Left lung (tissue), 10 donors: ENCODE data around the gene GDF2. TPM values are rescaled to one million over a fixed set of nuclear protein-coding genes. Genes with fewer than 3 reads are reported as not detected.

Experiments
- ATAC-seq: fragments of 200-7000 bp; cut with Tn5 transposase; one replicate; pipeline ENCODE4 v1.9.1; 2020; ENCODE audit warnings: moderate library complexity
- DNase-seq, 4 donors: peaks; one replicate each; pipeline ENCODE4 v3.0.0-alpha.2; 2013 to 2020
- H3K27ac ChIP-seq, 2 donors: fragments of 200-600 bp; sonication (generic) in 1 of 2; one replicate each; pipeline versions ENCODE4 v1.5.0 to v1.8.0; 2020 to 2021
- H3K27me3 ChIP-seq, 2 donors: fragments of 200-600 bp; sonication (generic) in 1 of 2; one replicate each; pipeline versions ENCODE4 v1.5.0 to v1.8.0; 2020 to 2021
- H3K36me3 ChIP-seq, 2 donors: fragments of 200-600 bp; sonication (generic) in 1 of 2; one replicate each; pipeline versions ENCODE4 v1.5.0 to v1.8.0; 2020 to 2021
- H3K4me1 ChIP-seq, 2 donors: fragments of 200-600 bp; one replicate each; pipeline ENCODE4 v1.8.0; 2021
- H3K4me3 ChIP-seq, 2 donors: fragments of 200-600 bp; sonication (generic) in 1 of 2; one replicate each; pipeline versions ENCODE4 v1.5.0 to v1.8.0; 2020 to 2021; ENCODE audit warnings: mild to moderate bottlenecking in 1 of 2
- H3K9me3 ChIP-seq, 2 donors: fragments of 200-600 bp; sonication (generic) in 1 of 2; one replicate each; pipeline versions ENCODE4 v1.5.0 to v1.8.0; 2020 to 2021
- CTCF ChIP-seq, 2 donors: fragments of 200-600 bp; sonication (generic) in 1 of 2; IDR thresholded peaks; one replicate each; pipeline versions ENCODE4 v1.5.0 to v1.8.0; 2021; ENCODE audit warnings: antibody characterized with exemption in 2 of 2
- intact Hi-C, 2 donors: fragments of 100-400 bp; cut with DNase I; formaldehyde crosslinking; loops; one replicate each; pipeline versions ENCODE4 v1.11.2 to v1.14.2; 2022
- polyA plus RNA-seq, 6 donors: library from polyadenylated mRNA; unstranded; fragments of 120-200 nt; gene quantifications; one replicate each; pipeline ENCODE4 v1.2.1, GENCODE V29; 2013; ENCODE audit not compliant: insufficient read length in 6 of 6
- total RNA-seq, 2 donors: library from RNA; stranded (reverse); fragmentation: NEBNext Ultra II Directional; extraction: Animal tissue kit (Norgen Biotek cat#: 25700); gene quantifications; one replicate each; pipeline ENCODE4 v1.2.1, GENCODE V29; 2021
- donor health status: DM: no; HTN: yes; CAD: no.
- donor health status: DM: no; HTN: no; CAD: no.

GDF2 gene
- total and polyA plus RNA-seq, 8 donors, result 0.20 to 0.39 (median 0.23) TPM; not detected in 2

DNA sequence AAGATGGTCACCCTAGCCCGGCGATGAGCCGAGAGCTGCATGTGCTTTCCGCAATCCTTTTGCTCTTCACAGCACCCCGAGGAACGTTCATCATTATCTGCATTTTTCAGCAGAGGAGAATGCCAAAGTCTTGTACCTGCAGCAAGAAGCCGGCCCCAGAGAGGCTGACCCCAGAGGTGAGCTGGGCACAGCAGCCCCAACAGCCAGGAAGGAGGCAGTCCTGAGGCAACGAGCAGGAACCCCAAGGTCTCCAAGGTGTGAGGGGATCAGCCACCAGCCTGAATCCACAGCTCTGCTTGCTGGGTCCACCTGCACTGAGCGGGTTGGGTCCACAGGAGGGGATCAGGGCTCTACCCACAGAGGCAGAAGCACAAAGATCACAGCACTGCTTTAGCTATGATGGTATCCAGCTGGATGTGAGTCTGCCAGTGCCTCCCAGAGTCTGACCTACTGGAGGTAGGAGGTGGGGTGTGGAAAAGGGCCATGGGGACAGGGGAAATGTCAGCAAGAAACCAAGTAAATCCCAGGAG is 39.1 kb upstream of the GDF2 start:
- no peaks in the 10 kb centered on the region for H3K4me1 ChIP-seq
- no peaks in the 10 kb centered on the region for H3K27me3 ChIP-seq
- intact Hi-C loops, result no loop called here
- H3K36me3 ChIP-seq, result no peaks in the 10 kb centered on the region
- no peak overlapping the region for H3K4me3 ChIP-seq
- no peaks in the 10 kb centered on the region for H3K9me3 ChIP-seq
- no peak for ATAC-seq
- TF ChIP-seq CTCF (IDR thresholded peaks at IDR 0.05), result no peak
- H3K27ac ChIP-seq, result no peak overlapping the region
- DNase-seq, result no peak

- Histone ChIP-seq H3K36me3 (no peaks in the 10 kb centered on the region), H3K27me3 (no peaks in the 10 kb centered on the region), H3K9me3 (no peaks in the 10 kb centered on the region), H3K27ac (no peak overlapping the region), H3K4me1 (no peaks in the 10 kb centered on the region), H3K4me3 (no peak overlapping the region)
- no peak for DNase-seq
- intact Hi-C loops, result no loop called here
- TF ChIP-seq CTCF (IDR thresholded peaks at IDR 0.05), result no peak
- no peak for ATAC-seq
Observed at GRCh38 chr10:47283848-47284247, 38.4 kb upstream of the GDF2 start.

DNA sequence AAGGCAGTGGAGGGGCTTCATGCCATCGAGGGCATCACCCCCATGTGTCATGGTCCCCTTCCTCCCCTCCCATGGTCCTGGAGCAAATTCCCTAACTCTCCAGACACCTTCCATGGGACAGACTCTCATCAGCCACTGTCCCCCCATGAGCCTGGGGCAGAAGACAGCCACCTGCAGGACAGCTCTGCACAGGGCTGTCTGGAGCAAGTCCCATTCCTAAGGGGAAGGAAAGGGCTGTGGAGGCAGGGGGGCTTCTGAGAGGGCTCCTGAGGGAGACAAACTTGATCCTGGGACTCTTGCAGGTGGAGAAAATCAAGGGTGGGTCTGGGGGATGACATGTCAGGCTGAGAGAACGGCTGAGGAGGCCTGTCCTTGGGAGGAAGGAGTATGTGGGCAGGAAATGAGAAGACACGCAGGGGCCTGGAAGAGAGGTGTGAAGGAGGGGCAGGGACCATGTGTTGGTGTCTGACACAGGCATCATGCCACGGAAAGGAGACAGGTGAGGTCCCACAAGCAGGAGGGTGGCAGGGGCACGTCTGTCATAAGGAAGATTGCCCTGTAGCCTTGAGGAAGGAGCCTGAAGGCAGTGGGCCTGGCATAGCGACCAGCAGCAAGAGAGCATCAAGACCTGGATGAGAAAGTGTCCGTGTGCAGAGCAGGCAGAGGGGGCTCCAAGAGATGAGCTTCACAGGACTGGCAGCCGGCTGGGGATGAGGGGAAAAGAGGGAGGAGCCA is 36.7 kb upstream of the GDF2 start:
- intact Hi-C loops, result no loop called here
- H3K27me3 ChIP-seq, result no peaks in the 10 kb centered on the region
- no peak for TF ChIP-seq CTCF (IDR thresholded peaks at IDR 0.05)
- H3K4me1 ChIP-seq, result no peaks in the 10 kb centered on the region
- DNase-seq, result no peak
- no peak for ATAC-seq
- H3K4me3 ChIP-seq, result no peak overlapping the region
- H3K27ac ChIP-seq, result no peak overlapping the region
- H3K36me3 ChIP-seq, result no peaks in the 10 kb centered on the region
- H3K9me3 ChIP-seq, result no peaks in the 10 kb centered on the region

DNA sequence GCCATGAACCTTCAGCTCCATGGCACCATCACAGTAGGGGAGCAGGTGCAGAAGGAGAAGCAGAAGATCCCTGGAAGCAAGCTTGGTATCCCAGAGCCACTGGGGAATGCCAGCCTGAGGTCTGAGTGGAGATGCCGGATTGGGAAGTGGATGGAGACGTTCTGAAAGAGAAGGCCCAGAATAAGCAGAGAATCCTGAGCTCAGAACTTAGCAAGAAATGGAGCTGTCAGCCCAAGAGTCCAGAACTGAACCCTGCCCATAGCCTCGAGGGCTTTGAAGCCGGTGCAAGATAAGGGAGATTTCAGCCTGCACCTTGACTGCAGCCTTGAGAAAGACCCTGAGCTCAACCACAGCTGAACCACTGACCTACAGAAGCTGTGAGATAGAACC is 36.1 kb upstream of the GDF2 start:
- H3K27me3 ChIP-seq, result no peaks in the 10 kb centered on the region
- intact Hi-C loops, result no loop called here
- no peaks in the 10 kb centered on the region for H3K36me3 ChIP-seq
- no peak for TF ChIP-seq CTCF (IDR thresholded peaks at IDR 0.05)
- ATAC-seq, result no peak
- no peak overlapping the region for H3K4me3 ChIP-seq
- H3K9me3 ChIP-seq, result no peaks in the 10 kb centered on the region
- H3K27ac ChIP-seq, result no peak overlapping the region
- no peaks in the 10 kb centered on the region for H3K4me1 ChIP-seq
- no peak for DNase-seq

DNA sequence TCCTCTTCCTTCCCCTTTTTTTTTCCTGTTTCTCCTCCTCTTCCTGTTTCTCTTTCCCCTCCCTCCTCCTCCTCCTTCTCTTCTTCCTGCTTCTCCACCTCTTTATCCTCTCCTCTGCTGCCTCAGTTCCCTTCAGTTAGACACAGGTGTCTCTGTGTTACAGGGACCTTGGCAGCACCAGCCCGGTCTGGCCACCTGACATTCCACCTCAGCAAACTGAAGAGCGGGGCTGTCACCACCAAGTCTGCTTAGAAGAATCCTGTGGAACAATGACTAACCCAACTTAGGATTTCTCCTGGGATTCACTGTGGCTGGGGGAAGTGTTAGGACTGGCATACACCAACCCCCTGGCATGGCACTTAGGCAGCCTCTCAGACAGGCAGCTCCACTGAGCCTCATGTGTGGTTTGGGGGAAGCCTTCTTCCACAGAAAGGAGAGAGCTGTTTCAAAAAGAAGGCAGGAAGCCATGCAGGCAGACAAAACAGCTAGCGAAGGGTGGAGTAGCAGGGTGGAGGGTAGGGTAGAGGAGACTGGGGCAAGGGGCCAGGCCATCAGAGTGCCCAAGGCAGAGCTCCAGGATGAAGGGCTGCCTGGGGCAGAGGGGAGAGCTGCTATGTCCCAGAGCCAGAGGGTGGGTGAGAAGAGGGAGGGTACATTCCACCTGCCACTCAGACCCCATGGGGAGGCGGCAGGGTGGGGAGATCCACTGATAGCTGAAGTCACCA is 35.5 kb upstream of the GDF2 start:
- no peaks in the 10 kb centered on the region for H3K9me3 ChIP-seq
- DNase-seq, result no peak
- intact Hi-C loops, result no loop called here
- H3K4me3 ChIP-seq, result no peak overlapping the region
- no peaks in the 10 kb centered on the region for H3K4me1 ChIP-seq
- no peak overlapping the region for H3K27ac ChIP-seq
- no peak for ATAC-seq
- H3K36me3 ChIP-seq, result no peaks in the 10 kb centered on the region
- TF ChIP-seq CTCF (IDR thresholded peaks at IDR 0.05), result no peak
- H3K27me3 ChIP-seq, result no peaks in the 10 kb centered on the region
